Uterus (tissue), 2 donors: ENCODE results near the gene AGTR1.

Experiments used
- POLR2A ChIP-seq, 2 donors: fragments of 450-650 bp; IDR thresholded peaks; one replicate each; pipeline ENCODE4 v1.6.1; 2016; ENCODE audit warnings: antibody characterized with exemption in 2 of 2, mild to moderate bottlenecking in 1 of 2, moderate library complexity in 1 of 2
- TF ChIP-seq, protein P1 (sequence below), 4 experiments: fragments of 200-600 bp in 2 of 4; fragments of 450-650 bp in 2 of 4; sonication (generic) in 2 of 4; IDR thresholded peaks; one replicate each; pipeline ENCODE4 v1.5.1; 2016 to 2019; ENCODE audit warnings: antibody characterized with exemption in 4 of 4, mild to moderate bottlenecking in 2 of 4, moderate library complexity in 1 of 4

DNA sequence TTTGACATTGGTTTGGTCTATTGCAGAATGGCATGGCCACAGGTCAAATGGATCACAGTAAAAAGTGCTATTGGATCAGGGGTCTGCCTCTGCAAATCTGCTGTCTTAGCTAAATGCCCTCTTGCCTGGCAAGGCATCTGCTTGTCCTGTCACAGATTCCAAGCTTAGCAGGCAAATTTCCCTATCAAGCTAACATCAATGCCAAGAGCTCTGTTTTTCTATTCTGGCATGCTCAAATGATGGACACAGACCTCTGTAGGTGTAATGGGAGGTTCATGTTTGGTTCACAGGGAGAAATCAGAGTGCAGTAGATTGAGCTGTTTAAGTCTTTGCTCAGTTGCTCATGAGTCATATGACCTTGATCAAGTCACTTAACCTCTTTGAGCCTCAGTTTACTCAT lies 75.1 kb downstream of the AGTR1 start:
- TF ChIP-seq, protein P1, sequence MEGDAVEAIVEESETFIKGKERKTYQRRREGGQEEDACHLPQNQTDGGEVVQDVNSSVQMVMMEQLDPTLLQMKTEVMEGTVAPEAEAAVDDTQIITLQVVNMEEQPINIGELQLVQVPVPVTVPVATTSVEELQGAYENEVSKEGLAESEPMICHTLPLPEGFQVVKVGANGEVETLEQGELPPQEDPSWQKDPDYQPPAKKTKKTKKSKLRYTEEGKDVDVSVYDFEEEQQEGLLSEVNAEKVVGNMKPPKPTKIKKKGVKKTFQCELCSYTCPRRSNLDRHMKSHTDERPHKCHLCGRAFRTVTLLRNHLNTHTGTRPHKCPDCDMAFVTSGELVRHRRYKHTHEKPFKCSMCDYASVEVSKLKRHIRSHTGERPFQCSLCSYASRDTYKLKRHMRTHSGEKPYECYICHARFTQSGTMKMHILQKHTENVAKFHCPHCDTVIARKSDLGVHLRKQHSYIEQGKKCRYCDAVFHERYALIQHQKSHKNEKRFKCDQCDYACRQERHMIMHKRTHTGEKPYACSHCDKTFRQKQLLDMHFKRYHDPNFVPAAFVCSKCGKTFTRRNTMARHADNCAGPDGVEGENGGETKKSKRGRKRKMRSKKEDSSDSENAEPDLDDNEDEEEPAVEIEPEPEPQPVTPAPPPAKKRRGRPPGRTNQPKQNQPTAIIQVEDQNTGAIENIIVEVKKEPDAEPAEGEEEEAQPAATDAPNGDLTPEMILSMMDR (IDR thresholded peaks at IDR 0.05), result no peak
- TF ChIP-seq POLR2A (IDR thresholded peaks at IDR 0.05), result no peak
